HG03196 (cell line): Measurements from ENCODE around the gene ATAD3C.
A peak's percentile ranks its signal among the peaks of the same experiment; 100 is the strongest.
"Not testable (repeated sequence)": the region's sequence is repeated elsewhere in the genome, so short reads cannot be mapped to it uniquely, and the experiment has no call there.

Experiments
- ATAC-seq: cut with Tn5 transposase; IDR thresholded peaks from one replicate; pipeline ENCODE4 v1.9.1; 2021; ENCODE audit not compliant: unreplicated experiment

Gene ATAD3C

GRCh38 chr1:1504777-1505365, 55.4 kb downstream of the ATAD3C start:
- not testable (repeated sequence) for ATAC-seq

GRCh38 chr1:1505366-1505798, 55.9 kb downstream of the ATAD3C start:
- ATAC-seq = not testable (repeated sequence)

- not testable (repeated sequence) for ATAC-seq
These were observed 56.3 kb downstream of the ATAD3C start for GRCh38 chr1:1505801-1506200.

- ATAC-seq = no peak
These were observed 57.8 kb downstream of the ATAD3C start for GRCh38 chr1:1507305-1507704.

- ATAC-seq = not testable (repeated sequence)
These were observed 59.4 kb downstream of the ATAD3C start for GRCh38 chr1:1508775-1509464.

GRCh38 chr1:1509465-1509850, 60.0 kb downstream of the ATAD3C start:
- ATAC-seq = not testable (repeated sequence)

GRCh38 chr1:1510912-1511532, 61.5 kb downstream of the ATAD3C start:
- no peak for ATAC-seq

GRCh38 chr1:1511533-1512285, 62.2 kb downstream of the ATAD3C start, which contains the start of gene ATAD3A:
Gene ATAD3A (plus strand): TSS chr1:1512162. CDS start chr1:1512269, 107 bp downstream.
- ATAC-seq = peak; percentile 79

GRCh38 chr1:1512425-1512824, 62.9 kb downstream of the ATAD3C start:
- ATAC-seq = peak; percentile 1

GRCh38 chr1:1513675-1514074, 64.2 kb downstream of the ATAD3C start:
- not testable (repeated sequence) for ATAC-seq

GRCh38 chr1:1514376-1514775, 64.9 kb downstream of the ATAD3C start:
- not testable (repeated sequence) for ATAC-seq

GRCh38 chr1:1516923-1517322, 67.4 kb downstream of the ATAD3C start:
- not testable (repeated sequence) for ATAC-seq

GRCh38 chr1:1517973-1518620, 68.6 kb downstream of the ATAD3C start:
- no peak for ATAC-seq

GRCh38 chr1:1518621-1519007, 69.1 kb downstream of the ATAD3C start:
- ATAC-seq = not testable (repeated sequence)
